Mesothelial cell of epicardium (in vitro differentiated cells): ENCODE results near the gene WLS. TPM values are rescaled to one million over a fixed set of nuclear protein-coding genes. Genes with fewer than 3 reads are reported as not detected.

Experiments used
- DNase-seq, 2 experiments: peaks; one replicate each; pipeline ENCODE4 v3.0.0; 2021; ENCODE audit warnings: low spot score in 2 of 2; ENCODE audit not compliant: unreplicated experiment in 2 of 2
- H3K27ac Mint-ChIP-seq: 2 replicates; pipeline ENCODE4 v1.8.0; 2021; ENCODE audit warnings: mixed read lengths
- H3K27me3 Mint-ChIP-seq: 2 replicates; pipeline ENCODE4 v1.8.0; 2021; ENCODE audit warnings: low read depth, mixed read lengths
- H3K36me3 Mint-ChIP-seq: 2 replicates; pipeline ENCODE4 v1.8.0; 2021; ENCODE audit warnings: mixed read lengths
- H3K4me1 Mint-ChIP-seq: 2 replicates; pipeline ENCODE4 v1.8.0; 2021; ENCODE audit warnings: mixed read lengths
- H3K4me3 Mint-ChIP-seq: 2 replicates; pipeline ENCODE4 v1.8.0; 2021; ENCODE audit warnings: mild to moderate bottlenecking, moderate library complexity, mixed read lengths
- H3K9me3 Mint-ChIP-seq: 2 replicates; pipeline ENCODE4 v1.8.0; 2021; ENCODE audit warnings: mixed read lengths
- CTCF ChIP-seq: fragments of 200-600 bp; sonication (generic); IDR thresholded peaks from one replicate; pipeline ENCODE4 v1.5.0; 2021; ENCODE audit warnings: antibody characterized with exemption; ENCODE audit not compliant: unreplicated experiment
- total RNA-seq: library from RNA; stranded (reverse); gene quantifications from 3 replicates; pipeline ENCODE4 v1.2.1, GENCODE V29; 2021

The WLS gene
- total RNA-seq, 1 donor from 2014 or later: 225 TPM

- Mint-ChIP-seq H3K27ac (no peak overlapping the region), H3K36me3 (peaks cover 9% of the 10 kb centered on the region), H3K4me1 (peaks cover 9% of the 10 kb centered on the region), H3K27me3 (no peaks in the 10 kb centered on the region), H3K9me3 (no peaks in the 10 kb centered on the region), H3K4me3 (no peak overlapping the region)
- no peak for TF ChIP-seq CTCF
- DNase-seq: no peak
Measured at GRCh38 chr1:68103011-68103545, 129.2 kb downstream of the WLS start.

- no peak overlapping the region for H3K27ac Mint-ChIP-seq
- peaks cover 9% of the 10 kb centered on the region for H3K4me1 Mint-ChIP-seq
- DNase-seq: no peak
- no peak for TF ChIP-seq CTCF
- no peak overlapping the region for H3K4me3 Mint-ChIP-seq
- peaks cover 13% of the 10 kb centered on the region for H3K36me3 Mint-ChIP-seq
- H3K9me3 Mint-ChIP-seq: peaks cover 5% of the 10 kb centered on the region
- H3K27me3 Mint-ChIP-seq: no peaks in the 10 kb centered on the region
Measured at GRCh38 chr1:68101829-68102228, 130.5 kb downstream of the WLS start.

- Mint-ChIP-seq H3K9me3 (peaks cover 5% of the 10 kb centered on the region), H3K36me3 (peaks cover 17% of the 10 kb centered on the region), H3K27ac (no peak overlapping the region), H3K27me3 (no peaks in the 10 kb centered on the region), H3K4me1 (peaks cover 9% of the 10 kb centered on the region), H3K4me3 (no peak overlapping the region)
- no peak for DNase-seq
- TF ChIP-seq CTCF: no peak
Measured at GRCh38 chr1:68100571-68100970, 131.8 kb downstream of the WLS start.

GRCh38 chr1:68093737-68094136, 138.6 kb downstream of the WLS start:
- peaks cover 49% of the 10 kb centered on the region for H3K9me3 Mint-ChIP-seq
- no peaks in the 10 kb centered on the region for H3K4me1 Mint-ChIP-seq
- no peak for DNase-seq
- H3K4me3 Mint-ChIP-seq: no peak overlapping the region
- peaks cover 42% of the 10 kb centered on the region for H3K36me3 Mint-ChIP-seq
- H3K27me3 Mint-ChIP-seq: no peaks in the 10 kb centered on the region
- no peak overlapping the region for H3K27ac Mint-ChIP-seq
- no peak for TF ChIP-seq CTCF

GRCh38 chr1:68087184-68087583, 145.1 kb downstream of the WLS start:
- Mint-ChIP-seq H3K4me3 (no peak overlapping the region), H3K4me1 (no peaks in the 10 kb centered on the region), H3K27me3 (no peaks in the 10 kb centered on the region), H3K9me3 (peaks cover 46% of the 10 kb centered on the region), H3K27ac (no peak overlapping the region), H3K36me3 (peaks cover 10% of the 10 kb centered on the region)
- no peak for DNase-seq
- no peak for TF ChIP-seq CTCF

GRCh38 chr1:68085752-68086151, 146.6 kb downstream of the WLS start:
- Mint-ChIP-seq H3K4me3 (no peak overlapping the region), H3K27me3 (no peaks in the 10 kb centered on the region)

More at GRCh38 chr1:68085752-68086151, 146.6 kb downstream of the WLS start:
- no peak for DNase-seq
- H3K9me3 Mint-ChIP-seq: peaks cover 36% of the 10 kb centered on the region
- H3K36me3 Mint-ChIP-seq: peaks cover 5% of the 10 kb centered on the region
- no peaks in the 10 kb centered on the region for H3K4me1 Mint-ChIP-seq
- no peak for TF ChIP-seq CTCF
- H3K27ac Mint-ChIP-seq: no peak overlapping the region
